HEK293T (cell line): ENCODE results near the gene ATOH8.

Experiments used
- ARNT ChIP-seq: fragments of 450-650 bp; IDR thresholded peaks from 2 replicates; pipeline ENCODE4 v1.6.1; 2017; ENCODE audit warnings: mild to moderate bottlenecking
- BHLHE40 ChIP-seq: fragments of 450-650 bp; IDR thresholded peaks from 2 replicates; pipeline ENCODE4 v1.6.1; 2016; ENCODE audit warnings: mild to moderate bottlenecking, moderate library complexity, borderline replicate concordance
- ELF4 ChIP-seq: fragments of 450-650 bp; IDR thresholded peaks from 2 replicates; pipeline ENCODE4 v1.6.1; 2017; ENCODE audit warnings: antibody characterized with exemption
- FOXA1 ChIP-seq: fragments of 450-650 bp; IDR thresholded peaks from 2 replicates; pipeline ENCODE4 v1.6.1; 2016; ENCODE audit warnings: mild to moderate bottlenecking
- FOXK2 ChIP-seq: fragments of 450-650 bp; IDR thresholded peaks from 2 replicates; pipeline ENCODE4 v1.6.1; 2016; ENCODE audit warnings: mild to moderate bottlenecking
- FOXM1 ChIP-seq: fragments of 450-650 bp; IDR thresholded peaks from 2 replicates; pipeline ENCODE4 v1.6.1; 2017; ENCODE audit warnings: mild to moderate bottlenecking, borderline replicate concordance
- HDGF ChIP-seq: fragments of 450-650 bp; IDR thresholded peaks from 2 replicates; pipeline ENCODE4 v1.6.1; 2017; ENCODE audit warnings: antibody characterized with exemption, borderline replicate concordance
- L3MBTL2 ChIP-seq: fragments of 450-650 bp; conservative IDR thresholded peaks from 2 replicates; pipeline ENCODE4 v1.6.1; 2016; ENCODE audit warnings: mild to moderate bottlenecking
- LEF1 ChIP-seq: fragments of 450-650 bp; IDR thresholded peaks from 2 replicates; pipeline ENCODE4 v1.6.1; 2017; ENCODE audit warnings: mild to moderate bottlenecking, borderline replicate concordance
- PKNOX1 ChIP-seq: fragments of 450-650 bp; IDR thresholded peaks from 2 replicates; pipeline ENCODE4 v1.6.1; 2016
- SP1 ChIP-seq: fragments of 450-650 bp; IDR thresholded peaks from 2 replicates; pipeline ENCODE4 v1.6.1; 2017
- SUZ12 ChIP-seq: fragments of 450-650 bp; IDR thresholded peaks from 2 replicates; pipeline ENCODE4 v1.6.1; 2016; ENCODE audit warnings: mild to moderate bottlenecking
- TARDBP ChIP-seq: fragments of 450-650 bp; IDR thresholded peaks from 2 replicates; pipeline ENCODE4 v1.6.1; 2016
- ZNF384 ChIP-seq: fragments of 450-650 bp; IDR thresholded peaks from 2 replicates; pipeline ENCODE4 v1.6.1; 2016

- no peak for TF ChIP-seq ELF4
- TF ChIP-seq SP1 = no peak
- TF ChIP-seq FOXM1 = no peak
- TF ChIP-seq FOXA1 = no peak
- TF ChIP-seq SUZ12 = no peak
- no peak for TF ChIP-seq TARDBP
- no peak for TF ChIP-seq BHLHE40
- TF ChIP-seq ZNF384 = no peak
- TF ChIP-seq FOXK2 = no peak
- no peak for TF ChIP-seq LEF1
- no peak for TF ChIP-seq ARNT
- no peak for TF ChIP-seq L3MBTL2
- TF ChIP-seq PKNOX1 = no peak
- TF ChIP-seq HDGF = no peak
Measured at GRCh38 chr2:85795331-85796045, 41.7 kb downstream of the ATOH8 start.
